Peyer's patch (tissue), 4 donors: ENCODE measurements around the gene GGTLC2.

Experiments used
- CTCF ChIP-seq, 6 experiments: fragments of 450-650 bp in 4 of 6; fragments of 200-600 bp in 2 of 6; sonication (generic) in 1 of 6; IDR thresholded peaks; one replicate each; pipeline ENCODE4 v1.5.1; 2017 to 2019; ENCODE audit warnings: antibody characterized with exemption in 6 of 6, mild to moderate bottlenecking in 3 of 6, moderate library complexity in 1 of 6
- POLR2A ChIP-seq, 2 donors: fragments of 450-650 bp; IDR thresholded peaks; one replicate each; pipeline ENCODE4 v1.5.1; 2017; ENCODE audit warnings: antibody characterized with exemption in 2 of 2, mild to moderate bottlenecking in 2 of 2, moderate library complexity in 2 of 2

GRCh38 chr22:22619765-22620414 lies 24.5 kb upstream of the GGTLC2 start:
- TF ChIP-seq POLR2A (IDR thresholded peaks at IDR 0.05), result no peak
- no peak for TF ChIP-seq CTCF (IDR thresholded peaks at IDR 0.05)
